Measurements from ENCODE around the gene SLC25A24.
A peak's percentile ranks its signal among the peaks of the same experiment; 100 is the strongest.
"Not testable (repeated sequence)": the region's sequence is repeated elsewhere in the genome, so short reads cannot be mapped to it uniquely, and the experiment has no call there.

Gene SLC25A24

GRCh38 chr1:108214641-108215465, 14.7 kb upstream of the SLC25A24 start:
- in situ Hi-C loops (cut with MboI; ENCODE audit: low pct_unique_long_range_greater_than_20kb, low sequenced_read_pairs, unreplicated experiment); DNase-seq (ENCODE audit: low spot score): not testable (repeated sequence)
- peak; percentile 60 for TF ChIP-seq CTCF (IDR thresholded peaks at IDR 0.05; ENCODE audit: extremely low read depth, insufficient read depth, missing control alignments)

DNA sequence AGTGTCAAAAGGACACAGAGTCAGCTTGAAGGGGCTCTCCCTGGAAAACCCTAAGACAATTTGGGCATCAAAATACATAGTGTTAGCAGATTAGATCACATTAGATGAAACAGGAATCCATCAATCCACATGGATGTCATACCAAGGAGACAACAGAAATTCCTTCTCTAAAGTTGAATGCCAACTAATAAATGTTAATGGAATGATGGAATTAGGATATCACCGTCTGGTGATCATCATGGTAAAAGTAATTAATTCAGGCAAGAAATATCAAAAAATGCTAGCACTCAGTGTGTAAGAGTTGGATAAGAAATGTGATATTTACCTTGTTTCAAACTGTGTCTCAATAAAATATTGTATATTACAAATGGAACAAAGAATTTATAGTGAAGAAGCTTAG, 10.9 kb upstream of the SLC25A24 start:
- no peak for DNase-seq (ENCODE audit: low spot score)
- in situ Hi-C loops (cut with MboI; ENCODE audit: low pct_unique_long_range_greater_than_20kb, low sequenced_read_pairs, unreplicated experiment): no loop called here
- no peak for TF ChIP-seq CTCF (IDR thresholded peaks at IDR 0.05; ENCODE audit: extremely low read depth, insufficient read depth, missing control alignments)

GRCh38 chr1:108209456-108210108, 9.4 kb upstream of the SLC25A24 start:
- no peak for TF ChIP-seq CTCF (IDR thresholded peaks at IDR 0.05; ENCODE audit: extremely low read depth, insufficient read depth, missing control alignments)
- in situ Hi-C loops (cut with MboI; ENCODE audit: low pct_unique_long_range_greater_than_20kb, low sequenced_read_pairs, unreplicated experiment): no loop called here
- DNase-seq (ENCODE audit: low spot score): no peak

- in situ Hi-C loops (cut with MboI; ENCODE audit: low pct_unique_long_range_greater_than_20kb, low sequenced_read_pairs, unreplicated experiment): no loop called here
- DNase-seq (ENCODE audit: low spot score): no peak
- TF ChIP-seq CTCF (IDR thresholded peaks at IDR 0.05; ENCODE audit: extremely low read depth, insufficient read depth, missing control alignments): no peak
Measured at GRCh38 chr1:108208724-108209446, 8.7 kb upstream of the SLC25A24 start.

- DNase-seq (ENCODE audit: low spot score); in situ Hi-C loops (cut with MboI; ENCODE audit: low pct_unique_long_range_greater_than_20kb, low sequenced_read_pairs, unreplicated experiment): not testable (repeated sequence)
Measured at GRCh38 chr1:108203582-108203981, 3.4 kb upstream of the SLC25A24 start.

DNA sequence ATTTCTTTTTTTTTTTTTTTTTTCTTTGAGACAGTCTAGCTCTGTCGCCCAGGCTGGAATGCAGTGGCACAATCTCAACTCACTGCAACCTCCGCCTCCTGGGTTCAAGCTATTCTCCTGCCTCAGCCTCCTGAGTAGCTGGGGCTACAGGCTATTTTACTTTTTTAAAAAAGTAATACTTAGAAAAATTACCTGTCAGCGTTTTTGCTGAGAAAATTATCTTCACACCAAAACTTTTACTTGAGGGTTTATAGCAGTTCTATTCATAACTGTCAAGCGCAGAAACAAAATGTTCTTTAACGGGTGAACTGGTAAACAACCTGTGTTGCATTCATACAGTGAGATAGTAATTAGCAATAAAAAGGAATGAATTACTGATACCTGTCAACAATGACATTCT, 1.5 kb upstream of the SLC25A24 start:
- TF ChIP-seq CTCF (IDR thresholded peaks at IDR 0.05; ENCODE audit: extremely low read depth, insufficient read depth, missing control alignments): no peak
- DNase-seq (ENCODE audit: low spot score): no peak
- in situ Hi-C loops (cut with MboI; ENCODE audit: low pct_unique_long_range_greater_than_20kb, low sequenced_read_pairs, unreplicated experiment): no loop called here

GRCh38 chr1:108200687-108201051, 526 bp upstream of the SLC25A24 start:
- in situ Hi-C loops (cut with MboI; ENCODE audit: low pct_unique_long_range_greater_than_20kb, low sequenced_read_pairs, unreplicated experiment): no loop called here
- TF ChIP-seq CTCF (IDR thresholded peaks at IDR 0.05; ENCODE audit: extremely low read depth, insufficient read depth, missing control alignments): peak; percentile 39
- peak; percentile 61 for DNase-seq (ENCODE audit: low spot score)

All from GM13977 (cell line).